Endodermal cell (in vitro differentiated cells): ENCODE measurements around the gene ZDHHC24. TPM values are rescaled to one million over a fixed set of nuclear protein-coding genes. Genes with fewer than 3 reads are reported as not detected.
A peak's percentile ranks its signal among the peaks of the same experiment; 100 is the strongest.

Source experiments
- DNase-seq: peaks from one replicate; pipeline ENCODE4 v3.0.0-alpha.2; 2017
- H3K27ac ChIP-seq: 2 replicates; pipeline ENCODE4 v1.5.1; 2013; ENCODE audit warnings: mild to moderate bottlenecking, low read depth, low read length, moderate library complexity
- H3K27me3 ChIP-seq: 2 replicates; pipeline ENCODE4 v1.6.1; 2013; ENCODE audit warnings: mild to moderate bottlenecking, low read length, moderate library complexity; ENCODE audit not compliant: insufficient read depth, control insufficient read depth, poor library complexity, severe bottlenecking
- H3K36me3 ChIP-seq: 2 replicates; pipeline ENCODE4 v1.7.0; 2013; ENCODE audit warnings: mild to moderate bottlenecking, low read length, moderate library complexity; ENCODE audit not compliant: control insufficient read depth, insufficient read depth
- H3K4me1 ChIP-seq: one replicate; pipeline ENCODE4 v1.7.0; 2013; ENCODE audit warnings: low read length; ENCODE audit not compliant: control insufficient read depth, insufficient read depth
- H3K4me3 ChIP-seq: 2 replicates; pipeline ENCODE4 v1.5.1; 2013; ENCODE audit warnings: mild to moderate bottlenecking, low read length, moderate library complexity
- H3K9ac ChIP-seq: 2 replicates; pipeline ENCODE4 v1.6.1; 2013; ENCODE audit warnings: mild to moderate bottlenecking, low read length, moderate library complexity; ENCODE audit not compliant: poor library complexity, severe bottlenecking; ENCODE audit errors: extremely low read depth
- H3K9me3 ChIP-seq: 2 replicates; pipeline ENCODE4 v1.6.1; 2013; ENCODE audit warnings: mild to moderate bottlenecking, low read length, moderate library complexity; ENCODE audit not compliant: control insufficient read depth
- H3K27ac Mint-ChIP-seq: 2 replicates; pipeline ENCODE4 v1.8.0; 2020; ENCODE audit warnings: mixed read lengths
- H3K27me3 Mint-ChIP-seq: 2 replicates; pipeline ENCODE4 v1.8.0; 2021; ENCODE audit warnings: mild to moderate bottlenecking, mixed read lengths; ENCODE audit not compliant: insufficient read depth
- H3K36me3 Mint-ChIP-seq: 2 replicates; pipeline ENCODE4 v1.8.0; 2020; ENCODE audit warnings: low read depth, mixed read lengths
- H3K4me1 Mint-ChIP-seq: 2 replicates; pipeline ENCODE4 v1.8.0; 2020; ENCODE audit warnings: mixed read lengths
- H3K4me3 Mint-ChIP-seq: 2 replicates; pipeline ENCODE4 v1.8.0; 2020; ENCODE audit warnings: mild to moderate bottlenecking, moderate library complexity, mixed read lengths
- H3K9me3 Mint-ChIP-seq: 2 replicates; pipeline ENCODE4 v1.8.0; 2020; ENCODE audit warnings: mild to moderate bottlenecking, mixed read lengths
- WGBS, 2 experiments: methylation state at CpG; one replicate each; pipeline versions ENCODE4 v1.1.5 to v1.1.7; 2013; ENCODE audit warnings: missing lambda C conversion rate in 2 of 2, mixed read lengths in 1 of 2; ENCODE audit not compliant: insufficient coverage in 1 of 2, insufficient read length in 1 of 2; 5-methylcytosine and 5-hydroxymethylcytosine counted together
- total RNA-seq, 2 donors: library from RNA; stranded (reverse); fragmentation: NEBNext Ultra II Directional in 1 of 2; extraction: Animal tissue kit (Norgen Biotek cat#: 25700) in 1 of 2; gene quantifications; 2 replicates in 1 of 2; 3 replicates in 1 of 2; pipeline ENCODE4 v1.2.1, GENCODE V29; 2021
- TF ChIP-seq, protein P1 (sequence below): fragments of 200-600 bp; sonication (generic); conservative IDR thresholded peaks from 2 replicates; pipeline ENCODE4 v1.5.0; 2021; ENCODE audit warnings: antibody characterized with exemption, mild to moderate bottlenecking

Gene ZDHHC24
- total RNA-seq, 2 donors from 2014 or later, result 10.6 to 11.7 TPM

DNA sequence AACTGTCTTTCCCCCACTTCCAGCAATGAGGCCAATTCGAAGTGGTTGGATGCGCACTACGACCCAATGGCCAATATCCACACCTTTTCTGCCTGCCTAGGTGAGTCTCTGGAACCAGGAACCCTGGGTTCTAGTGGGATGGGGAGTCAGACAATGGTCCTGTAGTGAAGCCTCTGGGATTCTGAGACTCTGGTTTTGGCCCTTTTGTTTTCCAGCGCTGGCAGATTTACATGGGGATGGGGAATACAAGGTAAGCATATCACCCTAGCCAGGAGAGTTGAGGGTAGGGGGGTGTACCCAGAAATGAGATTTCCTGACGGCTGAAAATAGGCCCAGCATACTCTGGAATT is 34.9 kb downstream of the ZDHHC24 start:
- WGBS, 2 experiments, result 8% methylated on average over 5 of the region's 5 CpGs; no CpG with 5 or more reads in 1 of the 2 experiments
- peak overlapping the region; percentile 79 for H3K9ac ChIP-seq
- Mint-ChIP-seq H3K4me3 (peak overlapping the region; percentile 86), H3K27ac (peak overlapping the region; percentile 80), H3K4me1 (peaks cover 8% of the 10 kb centered on the region), H3K36me3 (peaks cover 50% of the 10 kb centered on the region), H3K9me3 (no peaks in the 10 kb centered on the region), H3K27me3 (no peaks in the 10 kb centered on the region)
- no peak for DNase-seq
- H3K4me3 ChIP-seq, result peak overlapping the region; percentile 94
- no peaks in the 10 kb centered on the region for H3K27me3 ChIP-seq
- no peaks in the 10 kb centered on the region for H3K4me1 ChIP-seq
- TF ChIP-seq, protein P1, sequence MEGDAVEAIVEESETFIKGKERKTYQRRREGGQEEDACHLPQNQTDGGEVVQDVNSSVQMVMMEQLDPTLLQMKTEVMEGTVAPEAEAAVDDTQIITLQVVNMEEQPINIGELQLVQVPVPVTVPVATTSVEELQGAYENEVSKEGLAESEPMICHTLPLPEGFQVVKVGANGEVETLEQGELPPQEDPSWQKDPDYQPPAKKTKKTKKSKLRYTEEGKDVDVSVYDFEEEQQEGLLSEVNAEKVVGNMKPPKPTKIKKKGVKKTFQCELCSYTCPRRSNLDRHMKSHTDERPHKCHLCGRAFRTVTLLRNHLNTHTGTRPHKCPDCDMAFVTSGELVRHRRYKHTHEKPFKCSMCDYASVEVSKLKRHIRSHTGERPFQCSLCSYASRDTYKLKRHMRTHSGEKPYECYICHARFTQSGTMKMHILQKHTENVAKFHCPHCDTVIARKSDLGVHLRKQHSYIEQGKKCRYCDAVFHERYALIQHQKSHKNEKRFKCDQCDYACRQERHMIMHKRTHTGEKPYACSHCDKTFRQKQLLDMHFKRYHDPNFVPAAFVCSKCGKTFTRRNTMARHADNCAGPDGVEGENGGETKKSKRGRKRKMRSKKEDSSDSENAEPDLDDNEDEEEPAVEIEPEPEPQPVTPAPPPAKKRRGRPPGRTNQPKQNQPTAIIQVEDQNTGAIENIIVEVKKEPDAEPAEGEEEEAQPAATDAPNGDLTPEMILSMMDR, result no peak
- peaks cover 42% of the 10 kb centered on the region for H3K36me3 ChIP-seq
- H3K9me3 ChIP-seq, result no peaks in the 10 kb centered on the region
- H3K27ac ChIP-seq, result no peak overlapping the region

DNA sequence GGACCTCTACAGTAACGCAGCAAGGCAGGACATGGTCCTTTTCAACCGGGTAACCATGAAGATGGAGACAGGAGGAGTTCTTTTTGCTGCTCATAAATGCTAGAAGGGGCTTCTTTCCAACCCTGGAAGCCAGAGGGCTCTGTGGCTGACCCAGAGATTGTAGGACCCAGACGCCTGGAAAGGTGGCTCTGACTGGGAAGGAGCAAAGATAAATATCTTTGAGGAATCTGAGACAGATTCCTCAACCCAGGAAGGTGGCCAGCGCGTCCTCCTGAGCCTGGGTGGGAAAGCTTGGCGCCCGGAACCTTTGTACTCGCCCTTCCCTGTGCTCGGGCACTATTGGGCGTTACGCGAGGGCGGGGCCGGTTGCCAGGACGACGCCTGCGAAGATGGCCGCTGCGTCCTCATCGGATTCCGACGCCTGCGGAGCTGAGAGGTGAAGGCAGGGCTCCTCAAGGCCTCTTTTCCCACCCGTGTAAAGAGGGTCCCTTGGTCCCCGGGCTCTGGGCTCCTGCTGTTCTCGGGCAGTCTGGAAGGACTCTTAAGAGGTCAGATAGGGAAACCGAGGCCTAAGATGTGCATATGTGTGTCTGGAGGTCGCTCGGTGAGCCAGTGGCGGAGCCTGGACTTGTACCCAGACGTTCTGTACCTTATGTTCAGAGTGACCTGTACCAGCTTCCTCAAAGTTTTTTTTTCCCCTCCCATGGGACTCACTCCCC is 35.4 kb downstream of the ZDHHC24 start, which contains the start of gene BBS1:
Gene BBS1, plus strand, starts transcription at position 365 of the 719 bp plus-strand sequence. Its CDS starts 25 bp downstream, at position 390.
- Mint-ChIP-seq H3K4me1 (peaks cover 8% of the 10 kb centered on the region), H3K27me3 (no peaks in the 10 kb centered on the region), H3K36me3 (peaks cover 46% of the 10 kb centered on the region), H3K4me3 (peak within 1 kb of the TSS; percentile 86), H3K27ac (peak within 1 kb of the TSS; percentile 93), H3K9me3 (no peaks in the 10 kb centered on the region)
- Histone ChIP-seq H3K27ac (peak within 1 kb of the TSS; percentile 65), H3K9ac (peak within 1 kb of the TSS; percentile 79), H3K4me3 (peak within 1 kb of the TSS; percentile 94), H3K9me3 (no peaks in the 10 kb centered on the region), H3K4me1 (no peaks in the 10 kb centered on the region), H3K36me3 (peaks cover 37% of the 10 kb centered on the region), H3K27me3 (no peaks in the 10 kb centered on the region)
- peak; percentile 96 for DNase-seq
- TF ChIP-seq, protein P1, result no peak
- 5 to 11% methylated on average over 27 to 31 of the region's 31 CpGs for WGBS, 2 experiments

DNA sequence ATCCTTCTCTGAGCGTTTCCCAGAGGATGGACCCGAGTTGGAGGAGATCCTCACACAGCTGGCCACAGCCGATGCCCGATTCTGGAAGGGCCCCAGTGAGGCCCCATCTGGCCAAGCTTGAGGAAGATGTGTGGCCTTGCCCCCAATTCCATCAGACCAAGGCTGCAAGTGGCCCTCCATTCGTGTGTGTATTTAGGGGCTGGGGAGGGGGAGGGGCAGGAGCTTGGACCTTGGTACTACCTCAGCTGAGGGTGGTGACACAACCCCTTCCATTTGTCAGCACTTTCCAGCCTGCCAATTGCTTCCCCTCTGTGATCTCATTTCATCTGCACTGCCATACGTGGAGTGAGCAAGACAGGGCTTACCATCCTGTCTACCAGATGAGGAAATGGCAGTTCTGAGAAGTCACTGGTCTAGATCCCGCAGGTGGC is 36.7 kb downstream of the ZDHHC24 start:
- Mint-ChIP-seq H3K4me1 (peaks cover 8% of the 10 kb centered on the region), H3K36me3 (peaks cover 45% of the 10 kb centered on the region), H3K27me3 (no peaks in the 10 kb centered on the region), H3K9me3 (no peaks in the 10 kb centered on the region), H3K4me3 (no peak overlapping the region), H3K27ac (peak overlapping the region; percentile 72)
- 96 to 97% methylated on average over 5 to 7 of the region's 7 CpGs for WGBS, 2 experiments
- Histone ChIP-seq H3K27ac (no peak overlapping the region), H3K4me1 (no peaks in the 10 kb centered on the region), H3K27me3 (no peaks in the 10 kb centered on the region), H3K9ac (no peak overlapping the region), H3K36me3 (peaks cover 37% of the 10 kb centered on the region), H3K4me3 (no peak overlapping the region), H3K9me3 (no peaks in the 10 kb centered on the region)
- TF ChIP-seq, protein P1, result no peak
- no peak for DNase-seq
